Measurements from ENCODE around the gene LAMA3.

The LAMA3 gene

GRCh38 chr18:23703057-23703986, 14.1 kb downstream of the LAMA3 start:
- H2BK12ac ChIP-seq (ENCODE audit: low read length in 2 of 2): no peak overlapping the region
- WGBS: 70% methylated on average over 4 of the region's 6 CpGs
- H3K9ac ChIP-seq (ENCODE audit: low read length): no peak overlapping the region
- H2AFZ ChIP-seq (ENCODE audit: low read depth, low read length): no peak overlapping the region
- peak; percentile 68 for DNase-seq
- H2BK5ac ChIP-seq (ENCODE audit: low read depth, low read length, poor library complexity, severe bottlenecking): no peak overlapping the region
- no peak overlapping the region for H2BK15ac ChIP-seq (ENCODE audit: low read depth, poor library complexity, severe bottlenecking)
- no peaks in the 10 kb centered on the region for H3K27me3 ChIP-seq (ENCODE audit: control insufficient read depth in 1 of 2, insufficient read depth in 1 of 2, low read length in 2 of 2)
- no peak overlapping the region for H3K14ac ChIP-seq (ENCODE audit: low read length in 2 of 2)
- no peak overlapping the region for H3K23ac ChIP-seq (ENCODE audit: low read length in 2 of 2)
- peaks cover 0 to 3% of the 10 kb centered on the region in 2 experiments for H3K36me3 ChIP-seq (ENCODE audit: control insufficient read depth in 1 of 2, insufficient read depth in 2 of 2, low read depth in 1 of 2, low read length in 2 of 2)
- H3K9me3 ChIP-seq (ENCODE audit: control insufficient read depth, low read length): peaks cover 5% of the 10 kb centered on the region
- no peak overlapping the region for H3K4me2 ChIP-seq (ENCODE audit: low read length, poor library complexity, severe bottlenecking)
- no peak overlapping the region for H3K4ac ChIP-seq (ENCODE audit: low read depth in 1 of 2, low read length in 2 of 2)
- no peak overlapping the region for H3K4me3 ChIP-seq (ENCODE audit: insufficient read depth in 1 of 2, low read depth in 1 of 2, low read length in 2 of 2)
- H3K18ac ChIP-seq (ENCODE audit: low read depth in 1 of 2, low read length in 2 of 2): no peak overlapping the region
- H3K79me1 ChIP-seq (replicated peaks; ENCODE audit: low read length, poor library complexity, severe bottlenecking): no peaks in the 10 kb centered on the region
- H3K4me1 ChIP-seq (ENCODE audit: control insufficient read depth, insufficient read depth, low read depth, low read length): peaks cover 1% of the 10 kb centered on the region
- H4K8ac ChIP-seq (ENCODE audit: low read length): no peak overlapping the region
- no peak overlapping the region for H3K27ac ChIP-seq (ENCODE audit: low read length, poor library complexity, severe bottlenecking)
- H2AK5ac ChIP-seq (ENCODE audit: low read length, severe bottlenecking): no peak overlapping the region
- no peak overlapping the region for H4K91ac ChIP-seq (ENCODE audit: low read length)
- no peak overlapping the region for H2BK120ac ChIP-seq (ENCODE audit: low read depth, low read length)

- no peak overlapping the region for H3K4ac ChIP-seq (ENCODE audit: low read depth in 1 of 2, low read length in 2 of 2)
- no peaks in the 10 kb centered on the region for H3K79me1 ChIP-seq (replicated peaks; ENCODE audit: low read length, poor library complexity, severe bottlenecking)
- peaks cover 5% of the 10 kb centered on the region for H3K9me3 ChIP-seq (ENCODE audit: control insufficient read depth, low read length)
- no peak overlapping the region for H2BK12ac ChIP-seq (ENCODE audit: low read length in 2 of 2)
- no peak overlapping the region for H2BK5ac ChIP-seq (ENCODE audit: low read depth, low read length, poor library complexity, severe bottlenecking)
- peaks cover 1% of the 10 kb centered on the region for H3K4me1 ChIP-seq (ENCODE audit: control insufficient read depth, insufficient read depth, low read depth, low read length)
- WGBS: 79% methylated on average over 4 of the region's 6 CpGs
- no peak overlapping the region for H3K23ac ChIP-seq (ENCODE audit: low read length in 2 of 2)
- H4K91ac ChIP-seq (ENCODE audit: low read length): no peak overlapping the region
- H2AK5ac ChIP-seq (ENCODE audit: low read length, severe bottlenecking): no peak overlapping the region
- DNase-seq: no peak
- no peak overlapping the region for H3K18ac ChIP-seq (ENCODE audit: low read depth in 1 of 2, low read length in 2 of 2)
- H4K8ac ChIP-seq (ENCODE audit: low read length): no peak overlapping the region
- no peak overlapping the region for H3K9ac ChIP-seq (ENCODE audit: low read length)
- no peak overlapping the region for H3K4me2 ChIP-seq (ENCODE audit: low read length, poor library complexity, severe bottlenecking)
- H3K14ac ChIP-seq (ENCODE audit: low read length in 2 of 2): no peak overlapping the region
- no peak overlapping the region for H2BK120ac ChIP-seq (ENCODE audit: low read depth, low read length)
- no peaks in the 10 kb centered on the region for H3K27me3 ChIP-seq (ENCODE audit: control insufficient read depth in 1 of 2, insufficient read depth in 1 of 2, low read length in 2 of 2)
- no peak overlapping the region for H3K27ac ChIP-seq (ENCODE audit: low read length, poor library complexity, severe bottlenecking)
- H3K36me3 ChIP-seq (ENCODE audit: control insufficient read depth in 1 of 2, insufficient read depth in 2 of 2, low read depth in 1 of 2, low read length in 2 of 2): peaks cover 0 to 3% of the 10 kb centered on the region in 2 experiments
- H3K4me3 ChIP-seq (ENCODE audit: insufficient read depth in 1 of 2, low read depth in 1 of 2, low read length in 2 of 2): no peak overlapping the region
- H2AFZ ChIP-seq (ENCODE audit: low read depth, low read length): no peak overlapping the region
- H2BK15ac ChIP-seq (ENCODE audit: low read depth, poor library complexity, severe bottlenecking): no peak overlapping the region
Measured at GRCh38 chr18:23703987-23704384, 14.7 kb downstream of the LAMA3 start.

GRCh38 chr18:23704806-23705205, 15.6 kb downstream of the LAMA3 start:
- Histone ChIP-seq H3K14ac (ENCODE audit: low read length in 2 of 2) (no peak overlapping the region), H3K4me3 (ENCODE audit: insufficient read depth in 1 of 2, low read depth in 1 of 2, low read length in 2 of 2) (no peak overlapping the region), H2BK120ac (ENCODE audit: low read depth, low read length) (no peak overlapping the region), H3K27me3 (ENCODE audit: control insufficient read depth in 1 of 2, insufficient read depth in 1 of 2, low read length in 2 of 2) (no peaks in the 10 kb centered on the region), H3K18ac (ENCODE audit: low read depth in 1 of 2, low read length in 2 of 2) (no peak overlapping the region), H2BK5ac (ENCODE audit: low read depth, low read length, poor library complexity, severe bottlenecking) (no peak overlapping the region), H4K8ac (ENCODE audit: low read length) (no peak overlapping the region), H3K36me3 (ENCODE audit: control insufficient read depth in 1 of 2, insufficient read depth in 2 of 2, low read depth in 1 of 2, low read length in 2 of 2) (peaks cover 0 to 3% of the 10 kb centered on the region in 2 experiments), H3K4me1 (ENCODE audit: control insufficient read depth, insufficient read depth, low read depth, low read length) (peaks cover 1% of the 10 kb centered on the region), H2AK5ac (ENCODE audit: low read length, severe bottlenecking) (no peak overlapping the region), H3K4me2 (ENCODE audit: low read length, poor library complexity, severe bottlenecking) (no peak overlapping the region), H3K79me1 (replicated peaks; ENCODE audit: low read length, poor library complexity, severe bottlenecking) (no peaks in the 10 kb centered on the region), H3K9me3 (ENCODE audit: control insufficient read depth, low read length) (peaks cover 5% of the 10 kb centered on the region), H3K23ac (ENCODE audit: low read length in 2 of 2) (no peak overlapping the region), H3K9ac (ENCODE audit: low read length) (no peak overlapping the region), H3K4ac (ENCODE audit: low read depth in 1 of 2, low read length in 2 of 2) (no peak overlapping the region), H2AFZ (ENCODE audit: low read depth, low read length) (no peak overlapping the region), H3K27ac (ENCODE audit: low read length, poor library complexity, severe bottlenecking) (no peak overlapping the region), H2BK12ac (ENCODE audit: low read length in 2 of 2) (no peak overlapping the region), H2BK15ac (ENCODE audit: low read depth, poor library complexity, severe bottlenecking) (no peak overlapping the region), H4K91ac (ENCODE audit: low read length) (no peak overlapping the region)
- no peak for DNase-seq

GRCh38 chr18:23706971-23707640, 17.9 kb downstream of the LAMA3 start:
- Histone ChIP-seq H2BK5ac (ENCODE audit: low read depth, low read length, poor library complexity, severe bottlenecking) (no peak overlapping the region), H3K27me3 (ENCODE audit: control insufficient read depth in 1 of 2, insufficient read depth in 1 of 2, low read length in 2 of 2) (no peaks in the 10 kb centered on the region), H3K27ac (ENCODE audit: low read length, poor library complexity, severe bottlenecking) (no peak overlapping the region), H3K4me3 (ENCODE audit: insufficient read depth in 1 of 2, low read depth in 1 of 2, low read length in 2 of 2) (no peak overlapping the region), H3K18ac (ENCODE audit: low read depth in 1 of 2, low read length in 2 of 2) (no peak overlapping the region), H3K4ac (ENCODE audit: low read depth in 1 of 2, low read length in 2 of 2) (no peak overlapping the region), H2AK5ac (ENCODE audit: low read length, severe bottlenecking) (no peak overlapping the region), H3K14ac (ENCODE audit: low read length in 2 of 2) (no peak overlapping the region), H2AFZ (ENCODE audit: low read depth, low read length) (no peak overlapping the region), H2BK12ac (ENCODE audit: low read length in 2 of 2) (no peak overlapping the region), H3K9me3 (ENCODE audit: control insufficient read depth, low read length) (peaks cover 5% of the 10 kb centered on the region), H3K4me2 (ENCODE audit: low read length, poor library complexity, severe bottlenecking) (no peak overlapping the region), H3K23ac (ENCODE audit: low read length in 2 of 2) (no peak overlapping the region), H3K9ac (ENCODE audit: low read length) (no peak overlapping the region), H3K36me3 (ENCODE audit: control insufficient read depth in 1 of 2, insufficient read depth in 2 of 2, low read depth in 1 of 2, low read length in 2 of 2) (no peaks in the 10 kb centered on the region), H3K4me1 (ENCODE audit: control insufficient read depth, insufficient read depth, low read depth, low read length) (peaks cover 1% of the 10 kb centered on the region), H3K79me1 (replicated peaks; ENCODE audit: low read length, poor library complexity, severe bottlenecking) (no peaks in the 10 kb centered on the region), H4K91ac (ENCODE audit: low read length) (no peak overlapping the region), H4K8ac (ENCODE audit: low read length) (no peak overlapping the region), H2BK15ac (ENCODE audit: low read depth, poor library complexity, severe bottlenecking) (no peak overlapping the region), H2BK120ac (ENCODE audit: low read depth, low read length) (no peak overlapping the region)
- DNase-seq: no peak
- 100% methylated on average over 1 of the region's 3 CpGs for WGBS
